ENCODE measurements around the gene DMWD. TPM values are rescaled to one million over a fixed set of nuclear protein-coding genes. Genes with fewer than 3 reads are reported as not detected.

The DMWD gene
- polyA plus RNA-seq, 1 of the 3 experiments (the other 2 are of a cell fraction), result 40.6 TPM

GRCh38 chr19:45774765-45775164 is 17.9 kb downstream of the DMWD start:
- 92% methylated on average over 9 of the region's 9 CpGs for WGBS (ENCODE audit: low lambda C conversion rate)
- DNase-seq, result no peak
- no peaks in the 10 kb centered on the region for H3K9me2 ChIP-seq
- H3K27me3 ChIP-seq (ENCODE audit: insufficient read depth), result no peaks in the 10 kb centered on the region
- H3K4me3 ChIP-seq (ENCODE audit: low read depth in 2 of 2, low read length in 1 of 2), result no peak overlapping the region
- no peak for TF ChIP-seq FOSL2 (IDR thresholded peaks at IDR 0.05; ENCODE audit: borderline replicate concordance, low read depth)
- no peak for TF ChIP-seq MAX (IDR thresholded peaks at IDR 0.05; ENCODE audit: low read depth)
- no peak for TF ChIP-seq FOXM1 (IDR thresholded peaks at IDR 0.05; ENCODE audit: low read depth)
- no peak for TF ChIP-seq MXI1 (IDR thresholded peaks at IDR 0.05; ENCODE audit: low read depth, low read length)
- TF ChIP-seq REST (IDR thresholded peaks at IDR 0.05; ENCODE audit: low read depth, low read length), result no peak
- no peak for TF ChIP-seq TEAD4 (IDR thresholded peaks at IDR 0.05; ENCODE audit: borderline replicate concordance, insufficient read depth)
- no peak for TF ChIP-seq POLR2AphosphoS5 (IDR thresholded peaks at IDR 0.05; ENCODE audit: low read depth, low read length)
- no peak for TF ChIP-seq TCF12 (IDR thresholded peaks at IDR 0.05)
- TF ChIP-seq RXRA (IDR thresholded peaks at IDR 0.05; ENCODE audit: borderline replicate concordance, low read depth), result no peak
- no peak for TF ChIP-seq PBX3 (IDR thresholded peaks at IDR 0.05)
- no peak for TF ChIP-seq RAD21 (IDR thresholded peaks at IDR 0.05; ENCODE audit: low read length)
- no peak for TF ChIP-seq ELF1 (IDR thresholded peaks at IDR 0.05)
- no peak for TF ChIP-seq USF2 (IDR thresholded peaks at IDR 0.05; ENCODE audit: borderline replicate concordance, low read depth, low read length)
- no peak for TF ChIP-seq JUND (IDR thresholded peaks at IDR 0.05)
- TF ChIP-seq SMC3 (IDR thresholded peaks at IDR 0.05; ENCODE audit: low read depth, low read length), result no peak
- no peak for TF ChIP-seq USF1 (IDR thresholded peaks at IDR 0.05; ENCODE audit: borderline replicate concordance, low read depth)
- TF ChIP-seq ZBTB33 (IDR thresholded peaks at IDR 0.05; ENCODE audit: borderline replicate concordance, low read depth), result no peak
- no peak for TF ChIP-seq RCOR1 (IDR thresholded peaks at IDR 0.05; ENCODE audit: low read length)
- no peak for TF ChIP-seq CTCF (IDR thresholded peaks at IDR 0.05)
- TF ChIP-seq NFIC (IDR thresholded peaks at IDR 0.05; ENCODE audit: borderline replicate concordance), result no peak
- peaks cover 5 to 12% of the 10 kb centered on the region in 2 experiments; a peak in 3 of 4 replicates for H3K4me1 ChIP-seq (ENCODE audit: control insufficient read depth in 1 of 2, insufficient read depth in 2 of 2, low read depth in 1 of 2, low read length in 1 of 2)
- ChIA-PET CTCF (no interaction called here), POLR2A (no interaction called here)
- peaks cover 52% of the 10 kb centered on the region for H3F3A ChIP-seq (replicated peaks; ENCODE audit: insufficient read depth)
- peaks cover 25 to 54% of the 10 kb centered on the region in 2 experiments for H3K36me3 ChIP-seq (replicated peaks in 1 of 2; ENCODE audit: control insufficient read depth in 1 of 2, insufficient read depth in 2 of 2, low read length in 1 of 2)
- H3K9ac ChIP-seq, result no peak overlapping the region
- peaks cover 13% of the 10 kb centered on the region; the same call in 1 of the 2 replicates for H4K20me1 ChIP-seq (ENCODE audit: insufficient read depth)
- no peaks in the 10 kb centered on the region for H3K9me3 ChIP-seq
- no peak overlapping the region for H3K4me2 ChIP-seq
- H2AFZ ChIP-seq (ENCODE audit: low read depth), result no peak overlapping the region
- H3K27ac ChIP-seq (ENCODE audit: low read depth in 2 of 2, low read length in 1 of 2), result no peak overlapping the region
- peaks cover 5% of the 10 kb centered on the region; the same call in 1 of the 2 replicates for H3K79me2 ChIP-seq (ENCODE audit: insufficient read depth)

Measured in SK-N-SH (cell line).